Suprapubic skin (tissue), 3 donors: ENCODE results near the gene LCMT2.

Experiments used
- EP300 ChIP-seq: sonication (generic); formaldehyde crosslinking; IDR thresholded peaks from one replicate; pipeline ENCODE4 v1.6.1; 2017; ENCODE audit warnings: antibody characterized with exemption
- POLR2A ChIP-seq, 2 donors: fragments of 450-650 bp; IDR thresholded peaks; one replicate each; pipeline ENCODE4 v1.6.1; 2017; ENCODE audit warnings: antibody characterized with exemption in 2 of 2, mild to moderate bottlenecking in 2 of 2, moderate library complexity in 2 of 2
- TF ChIP-seq, protein P1 (sequence below), 2 donors: fragments of 200-600 bp in 1 of 2; fragments of 450-650 bp in 1 of 2; sonication (generic) in 1 of 2; IDR thresholded peaks; one replicate each; pipeline ENCODE4 v1.5.1; 2016 to 2019; ENCODE audit warnings: antibody characterized with exemption in 2 of 2, mild to moderate bottlenecking in 1 of 2, moderate library complexity in 1 of 2

GRCh38 chr15:43276563-43277200 lies 53.7 kb downstream of the LCMT2 start:
- TF ChIP-seq, protein P1, sequence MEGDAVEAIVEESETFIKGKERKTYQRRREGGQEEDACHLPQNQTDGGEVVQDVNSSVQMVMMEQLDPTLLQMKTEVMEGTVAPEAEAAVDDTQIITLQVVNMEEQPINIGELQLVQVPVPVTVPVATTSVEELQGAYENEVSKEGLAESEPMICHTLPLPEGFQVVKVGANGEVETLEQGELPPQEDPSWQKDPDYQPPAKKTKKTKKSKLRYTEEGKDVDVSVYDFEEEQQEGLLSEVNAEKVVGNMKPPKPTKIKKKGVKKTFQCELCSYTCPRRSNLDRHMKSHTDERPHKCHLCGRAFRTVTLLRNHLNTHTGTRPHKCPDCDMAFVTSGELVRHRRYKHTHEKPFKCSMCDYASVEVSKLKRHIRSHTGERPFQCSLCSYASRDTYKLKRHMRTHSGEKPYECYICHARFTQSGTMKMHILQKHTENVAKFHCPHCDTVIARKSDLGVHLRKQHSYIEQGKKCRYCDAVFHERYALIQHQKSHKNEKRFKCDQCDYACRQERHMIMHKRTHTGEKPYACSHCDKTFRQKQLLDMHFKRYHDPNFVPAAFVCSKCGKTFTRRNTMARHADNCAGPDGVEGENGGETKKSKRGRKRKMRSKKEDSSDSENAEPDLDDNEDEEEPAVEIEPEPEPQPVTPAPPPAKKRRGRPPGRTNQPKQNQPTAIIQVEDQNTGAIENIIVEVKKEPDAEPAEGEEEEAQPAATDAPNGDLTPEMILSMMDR (IDR thresholded peaks at IDR 0.05), result no peak
- no peak for TF ChIP-seq POLR2A (IDR thresholded peaks at IDR 0.05)
- TF ChIP-seq EP300, result no peak
